ENCODE data around the gene MRTFA.
"Not testable (repeated sequence)": the region's sequence is repeated elsewhere in the genome, so short reads cannot be mapped to it uniquely, and the experiment has no call there.

Gene MRTFA

DNA sequence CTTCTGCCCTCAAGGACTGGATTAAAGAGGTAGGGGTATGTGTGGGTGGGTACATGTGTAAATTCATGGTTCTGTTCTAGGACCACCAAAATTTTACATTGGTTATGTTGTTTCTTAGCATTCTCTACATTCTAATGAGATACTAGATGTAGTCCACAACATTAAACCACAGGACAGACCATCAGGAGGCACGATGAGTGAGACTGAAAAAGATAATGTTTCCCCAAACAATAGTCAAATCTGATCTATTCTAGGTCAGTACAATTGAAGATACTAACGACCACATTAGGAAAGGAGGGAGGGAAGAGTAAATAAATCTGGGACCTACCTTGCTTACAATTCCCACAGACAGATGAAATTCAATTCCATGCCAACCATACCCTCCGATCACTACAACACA, 42.2 kb downstream of the MRTFA start:
- no peak for DNase-seq

GRCh38 chr22:40593460-40594273, 42.9 kb downstream of the MRTFA start:
- no peak for DNase-seq

DNA sequence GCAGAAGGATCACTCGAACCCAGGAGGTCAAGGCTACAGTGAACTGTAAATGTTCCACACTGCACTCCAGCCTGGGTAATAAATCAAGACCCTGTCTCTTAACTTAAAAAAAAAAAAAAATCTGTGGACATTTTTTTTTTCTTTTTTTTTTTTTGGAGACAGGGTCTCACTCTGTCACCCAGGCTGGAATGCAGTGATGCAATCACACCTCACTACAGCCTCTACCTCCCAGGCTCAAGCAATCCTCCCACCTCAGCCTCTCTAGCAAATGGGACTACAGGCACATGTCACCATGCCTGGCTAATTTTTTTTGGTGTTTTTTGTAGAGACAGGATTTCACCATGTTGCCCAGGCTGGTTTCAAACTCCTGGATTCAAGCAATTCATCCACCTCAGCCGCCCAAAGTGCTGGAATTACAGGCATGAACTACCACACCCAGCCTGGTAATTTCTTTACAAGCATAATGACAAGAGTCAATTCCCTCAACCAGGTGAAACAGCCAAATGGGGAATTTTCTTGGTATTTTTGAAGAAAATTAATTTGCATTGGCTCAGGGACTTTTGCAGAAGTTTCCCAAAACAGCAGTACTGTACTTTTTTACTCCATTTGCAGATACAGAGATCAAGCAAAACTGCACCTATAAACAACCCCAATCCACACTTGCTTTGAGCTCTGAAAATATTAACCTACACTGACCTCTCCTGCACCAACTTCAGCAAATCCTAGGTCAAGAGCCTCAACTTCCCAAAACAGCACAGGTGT, 44.0 kb downstream of the MRTFA start:
- no peak for DNase-seq

DNA sequence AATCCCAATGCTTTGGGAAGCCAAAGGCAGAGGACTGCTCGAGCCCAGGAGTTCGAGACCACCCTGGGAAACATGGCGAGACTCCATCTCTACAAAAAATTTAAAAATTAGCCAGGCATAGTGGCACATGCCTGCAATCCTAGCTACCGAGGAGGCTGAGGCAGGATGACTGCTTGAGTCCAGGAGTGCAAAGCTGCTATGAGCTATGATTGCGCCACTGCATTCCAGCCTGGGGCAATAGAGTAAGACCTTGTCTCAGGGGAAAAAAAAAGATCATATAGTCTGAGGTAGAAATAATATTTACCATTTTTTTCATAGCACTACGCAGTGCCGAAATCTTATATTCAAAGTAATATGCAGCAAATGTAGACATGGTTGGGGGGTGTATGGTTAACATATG, 47.8 kb downstream of the MRTFA start:
- DNase-seq, result no peak

- DNase-seq, result no peak
These were observed 49.7 kb downstream of the MRTFA start for GRCh38 chr22:40586781-40587180.

- DNase-seq, result no peak
These were observed 51.2 kb downstream of the MRTFA start for GRCh38 chr22:40585310-40585751.

DNA sequence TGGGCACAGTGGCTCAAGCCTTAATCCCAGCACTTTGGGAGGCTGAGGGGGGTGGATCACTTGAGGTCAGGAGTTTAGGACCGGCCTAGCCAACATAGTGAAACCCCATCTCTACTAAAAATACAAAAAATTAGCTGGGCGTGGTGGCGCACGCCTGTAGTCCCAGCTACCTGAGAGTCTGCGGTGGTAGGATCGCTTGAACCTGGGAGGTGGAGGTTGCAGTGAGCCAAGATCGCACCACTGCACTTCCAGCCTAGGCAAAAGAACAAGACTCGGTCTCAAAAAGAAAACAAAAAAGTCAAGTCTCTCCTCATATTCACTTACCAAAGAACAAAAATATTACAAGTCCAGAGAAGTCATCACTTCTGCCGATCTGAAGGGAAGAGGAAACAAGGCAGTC, 51.8 kb downstream of the MRTFA start:
- DNase-seq, result not testable (repeated sequence)

GRCh38 chr22:40583053-40583741, 53.3 kb downstream of the MRTFA start:
- no peak for DNase-seq

GRCh38 chr22:40582063-40582462, 54.5 kb downstream of the MRTFA start:
- DNase-seq, result no peak

DNA sequence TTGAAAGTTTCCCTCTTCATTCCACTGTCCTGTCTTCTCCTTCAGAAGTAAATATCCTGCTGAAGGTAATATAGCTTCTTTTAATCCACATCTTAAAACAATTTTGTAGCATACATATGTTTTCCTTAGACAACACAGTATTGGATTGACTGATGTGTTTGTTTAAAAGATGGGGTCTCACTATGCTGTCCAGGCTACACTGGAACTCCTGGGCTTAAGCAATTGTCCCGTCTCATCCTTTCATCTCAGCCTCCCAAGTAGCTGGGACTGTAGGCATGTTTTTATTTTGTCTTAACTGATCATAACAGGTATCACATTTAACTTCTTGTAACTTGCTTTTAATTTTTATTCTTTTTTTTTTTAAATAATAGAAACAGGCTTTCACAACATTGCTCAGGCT, 55.9 kb downstream of the MRTFA start:
- DNase-seq, result no peak

DNA sequence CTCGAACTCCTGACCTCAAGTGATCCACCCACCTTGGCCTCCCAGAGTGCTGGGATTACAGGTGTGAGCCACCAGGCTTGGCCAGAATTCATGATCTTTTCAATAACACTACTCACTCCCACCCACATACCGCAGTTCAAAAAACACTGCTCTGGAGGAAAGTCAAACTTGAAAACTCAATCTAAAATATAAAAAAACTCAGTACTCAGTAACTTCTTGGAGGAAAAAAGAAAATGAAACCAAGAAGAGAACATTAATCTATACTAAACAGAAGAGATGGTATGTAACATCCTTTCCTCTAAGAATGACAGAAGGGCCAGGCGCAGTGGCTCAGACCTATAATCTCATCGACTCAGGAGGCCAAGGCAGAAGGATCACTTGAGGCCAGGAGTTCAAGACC, 58.3 kb downstream of the MRTFA start:
- DNase-seq, result peak; percentile 13 to 34

DNA sequence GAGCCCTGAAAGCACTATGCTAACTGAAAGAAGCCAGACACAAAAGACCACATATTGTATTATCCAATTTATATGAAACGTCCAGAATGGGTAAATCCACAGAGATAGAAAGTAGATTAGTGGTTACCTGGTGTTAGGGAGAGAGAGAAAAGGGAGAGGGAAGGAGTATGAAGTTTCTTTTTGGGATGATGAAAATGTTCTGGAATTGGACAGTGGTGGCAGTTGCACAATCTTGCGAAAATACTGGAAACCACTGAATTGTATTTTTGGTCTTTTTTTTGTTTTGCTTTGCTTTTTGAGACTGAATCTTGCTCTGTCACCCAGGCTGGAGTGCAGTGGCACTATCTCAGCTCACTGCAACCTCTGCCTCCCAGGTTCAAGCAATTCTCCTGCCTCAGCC, 63.5 kb downstream of the MRTFA start:
- no peak for DNase-seq

- no peak for DNase-seq
These were observed 64.6 kb downstream of the MRTFA start for GRCh38 chr22:40571887-40572286.

DNA sequence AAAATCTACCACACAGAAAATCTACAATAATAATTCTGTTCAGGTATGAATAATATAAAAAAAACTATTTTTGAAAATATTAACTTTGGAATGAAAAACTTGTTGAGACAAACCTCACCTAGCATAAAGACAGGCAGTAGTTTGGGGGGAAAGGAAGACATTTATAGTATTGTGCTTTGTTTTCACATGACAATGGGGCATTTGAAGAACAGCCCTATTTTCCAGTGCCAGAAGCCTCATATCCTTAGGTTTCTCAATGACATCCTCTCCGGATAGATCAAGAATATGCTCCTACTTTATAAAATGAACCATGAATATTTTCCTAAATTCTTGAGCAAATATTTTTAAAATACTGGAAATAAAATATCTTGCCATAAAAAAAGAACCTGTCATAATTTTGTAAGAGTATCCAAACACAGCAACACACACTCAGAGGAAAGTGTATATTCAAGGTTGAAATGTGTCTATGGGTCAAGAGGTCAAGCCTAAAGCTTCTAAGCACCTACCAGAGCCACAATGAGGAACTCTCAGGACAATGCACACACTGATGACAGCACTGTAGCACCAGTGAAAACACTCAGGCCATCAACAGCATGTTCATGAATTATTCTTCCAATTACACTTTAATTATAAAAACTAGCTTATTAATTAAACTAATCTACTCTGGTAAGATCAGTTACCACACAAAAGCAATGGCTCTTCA, 68.7 kb downstream of the MRTFA start:
- DNase-seq, result no peak

DNA sequence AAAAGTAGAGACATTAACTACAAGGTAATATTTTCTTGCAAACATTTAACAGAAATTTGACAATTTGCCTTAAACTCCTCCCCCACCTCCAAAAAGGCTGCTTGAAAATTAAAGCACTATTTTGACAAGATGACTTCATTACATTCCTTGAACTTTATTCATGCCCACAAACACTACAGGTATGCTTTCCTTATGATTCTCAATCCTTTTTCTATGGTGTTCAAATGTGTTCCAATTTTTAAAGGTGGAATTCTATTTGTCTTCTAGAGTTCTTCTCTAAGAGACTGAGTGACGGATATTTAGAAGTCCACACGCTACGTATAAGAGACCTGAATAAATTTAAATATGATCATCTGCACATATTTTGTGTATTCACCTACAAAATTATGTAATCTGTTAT, 69.4 kb downstream of the MRTFA start:
- no peak for DNase-seq

GRCh38 chr22:40560994-40561515, 75.5 kb downstream of the MRTFA start:
- DNase-seq, result no peak

GRCh38 chr22:40560551-40560950, 76.0 kb downstream of the MRTFA start:
- DNase-seq, result no peak

GRCh38 chr22:40557972-40558371, 78.5 kb downstream of the MRTFA start:
- DNase-seq, result no peak

DNA sequence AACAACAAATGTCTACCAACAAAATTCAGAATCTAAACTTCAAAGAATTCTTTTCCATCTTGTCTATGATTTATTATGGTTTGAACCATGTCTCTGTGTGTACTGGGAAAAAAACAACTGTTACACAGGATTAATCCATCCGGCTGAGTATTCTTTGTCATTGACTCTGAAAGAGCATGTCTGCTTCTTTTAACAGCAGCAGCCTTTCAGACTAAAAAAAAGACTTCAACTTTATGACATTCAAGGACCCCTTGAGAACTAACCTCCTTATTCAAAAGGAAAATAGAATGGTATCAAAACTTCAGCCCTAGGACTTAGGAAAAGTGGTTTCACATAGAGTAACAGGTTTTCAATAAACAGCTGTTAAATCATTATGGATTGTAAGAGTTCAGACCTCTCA, 79.9 kb downstream of the MRTFA start:
- DNase-seq, result no peak

DNA sequence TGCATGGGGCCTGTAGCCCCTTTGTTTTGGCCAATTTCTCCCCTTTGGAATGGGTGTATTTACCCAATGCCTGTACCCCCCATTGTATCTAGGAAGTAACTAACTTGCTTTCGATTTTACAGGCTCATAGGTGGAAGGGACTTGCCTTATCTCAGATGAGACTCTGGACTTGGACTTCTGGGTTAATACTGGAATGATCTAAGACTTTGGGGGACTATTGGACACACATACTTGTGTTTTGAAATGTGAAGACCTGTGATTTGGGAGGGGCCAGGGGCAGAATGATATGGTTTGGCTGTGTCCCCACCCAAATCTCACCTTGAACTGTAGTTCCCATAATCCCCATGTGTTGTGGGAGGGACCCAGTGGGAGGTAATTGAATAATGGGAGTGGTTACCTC, 82.5 kb downstream of the MRTFA start:
- DNase-seq, result not testable (repeated sequence)

- no peak for DNase-seq
These were observed 83.4 kb downstream of the MRTFA start for GRCh38 chr22:40553014-40553554.

GRCh38 chr22:40552070-40552469, 84.4 kb downstream of the MRTFA start:
- DNase-seq, result no peak

Measured in activated CD4-positive, alpha-beta T cell treated with anti-CD3 and anti-CD28 coated beads, Interleukin-2, amount 50 U/mL, for 48 hours (primary cell).